ENCODE results near the gene DAPK1.
"Not testable (repeated sequence)": the region's sequence is repeated elsewhere in the genome, so short reads cannot be mapped to it uniquely, and the experiment has no call there.

Gene DAPK1

GRCh38 chr9:87548159-87548558, 50.5 kb downstream of the DAPK1 start:
- DNase-seq, result no peak

- not testable (repeated sequence) for DNase-seq
These were observed 51.4 kb downstream of the DAPK1 start for GRCh38 chr9:87549088-87549487.

DNA sequence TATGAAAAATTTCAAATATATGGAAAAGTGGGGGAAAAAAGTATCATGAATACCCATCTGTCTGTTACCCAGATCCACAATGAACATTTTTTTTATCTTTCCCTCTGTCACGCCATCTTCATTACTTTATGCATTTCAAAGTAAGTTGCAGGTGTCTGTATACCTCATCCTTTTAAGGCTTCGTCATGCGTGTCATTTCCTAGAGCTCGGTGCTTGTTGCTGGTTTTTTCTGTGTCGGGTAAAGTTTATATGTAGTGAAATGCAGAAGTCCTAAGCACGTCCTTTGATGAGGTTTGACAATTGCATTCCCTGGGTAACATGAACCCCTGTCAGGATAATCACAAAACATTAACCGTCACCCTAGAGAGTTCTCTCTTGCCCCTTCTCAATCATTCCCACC, 52.1 kb downstream of the DAPK1 start:
- no peak for DNase-seq

DNA sequence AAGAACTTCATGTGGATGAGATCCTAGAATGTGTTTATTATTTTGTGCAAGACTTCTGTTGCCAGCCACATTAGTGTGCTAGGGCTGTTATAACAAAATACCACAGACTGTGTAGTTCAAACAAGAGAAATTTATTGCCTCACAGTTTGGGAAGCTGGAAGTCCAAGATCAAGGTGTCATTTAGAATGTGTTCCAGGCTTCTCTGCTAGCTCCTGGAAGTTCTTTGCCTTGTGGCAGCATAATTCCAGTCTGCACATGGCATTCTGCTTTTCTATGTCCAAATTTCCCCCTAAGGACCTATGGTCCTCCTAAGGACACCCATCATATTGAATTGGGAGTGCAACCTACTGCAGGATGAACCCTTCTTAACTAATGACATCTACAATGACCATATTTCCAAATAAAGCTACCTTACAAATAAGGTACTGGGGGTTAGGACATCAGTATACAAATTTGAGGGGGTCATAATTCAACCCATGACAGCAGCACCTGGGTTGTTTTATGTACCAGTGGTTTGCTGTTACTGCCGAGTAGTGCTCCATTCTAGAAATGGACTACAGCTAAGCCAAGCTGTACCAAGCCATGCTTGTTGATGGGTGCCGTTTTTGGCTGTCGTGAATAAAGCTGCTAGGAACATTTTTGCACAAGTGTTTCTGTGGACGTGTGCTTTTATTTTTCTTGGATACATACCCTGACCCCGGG, 52.7 kb downstream of the DAPK1 start:
- DNase-seq, result no peak

DNA sequence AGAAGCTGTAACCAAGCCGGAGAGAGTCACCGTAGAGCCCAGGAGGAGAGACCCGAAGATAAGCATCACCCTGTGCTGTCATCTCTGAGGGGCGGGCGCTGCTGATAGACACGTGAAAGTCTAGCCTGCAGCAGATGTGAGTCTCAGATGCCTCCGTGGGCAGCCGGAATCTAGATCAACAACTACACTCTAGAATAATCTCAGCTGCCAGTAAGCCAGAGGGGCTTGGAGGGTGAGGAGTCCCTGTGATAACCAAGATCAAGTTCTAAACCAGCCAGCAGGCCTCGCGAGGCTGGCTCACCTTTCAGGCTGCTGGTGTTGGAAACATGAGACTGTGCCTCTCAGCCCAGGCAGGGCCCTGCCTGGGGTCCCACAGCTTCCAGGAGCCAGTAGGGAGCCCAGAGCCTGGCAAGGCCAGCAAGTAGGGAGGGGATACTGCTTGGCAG, 54.1 kb downstream of the DAPK1 start:
- DNase-seq, result no peak

- no peak for DNase-seq
These were observed 56.7 kb downstream of the DAPK1 start for GRCh38 chr9:87554171-87554910.

DNA sequence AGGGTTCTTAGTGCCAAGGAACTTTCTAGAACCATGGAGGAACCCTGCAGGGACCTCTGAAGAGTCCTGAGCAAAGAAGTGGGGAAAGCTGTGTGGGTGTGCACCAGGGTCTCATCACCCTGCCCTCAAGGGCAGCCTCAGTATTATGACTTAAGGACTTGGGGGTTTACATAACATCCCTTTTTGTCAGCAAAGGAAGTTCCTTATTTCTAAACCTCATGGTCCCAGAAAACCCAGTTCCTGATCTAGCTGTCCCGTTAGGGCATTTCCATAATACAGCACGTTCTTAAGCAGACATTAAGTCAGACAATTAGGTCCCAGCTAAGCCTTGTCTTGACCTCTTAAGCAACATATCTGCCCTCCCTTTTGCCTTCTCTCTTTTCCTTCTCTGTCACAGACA, 57.3 kb downstream of the DAPK1 start:
- DNase-seq, result no peak

GRCh38 chr9:87556039-87556438, 58.4 kb downstream of the DAPK1 start:
- no peak for DNase-seq

- no peak for DNase-seq
These were observed 59.2 kb downstream of the DAPK1 start for GRCh38 chr9:87556821-87557220.

DNA sequence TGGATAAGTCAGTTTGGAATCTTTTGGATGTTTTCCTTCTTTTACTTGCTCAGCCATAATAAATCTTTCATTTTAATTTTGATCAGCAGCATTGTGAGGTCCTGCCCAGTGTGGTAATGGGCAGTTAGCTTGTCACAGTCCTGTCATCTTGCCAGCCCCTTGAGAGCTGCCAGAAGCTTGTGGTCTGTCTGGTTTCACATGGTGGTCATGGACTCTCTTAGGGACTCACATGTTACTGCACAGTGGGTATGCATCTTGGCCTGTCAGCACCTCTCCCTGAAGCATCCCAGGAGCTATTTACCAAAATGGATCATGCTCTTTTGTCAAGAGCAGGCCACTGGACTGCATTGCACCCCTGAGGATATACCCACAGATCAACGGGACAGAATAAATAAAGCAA, 60.3 kb downstream of the DAPK1 start:
- no peak for DNase-seq

- no peak for DNase-seq
These were observed 61.0 kb downstream of the DAPK1 start for GRCh38 chr9:87558606-87559190.

- DNase-seq, result no peak
These were observed 64.4 kb downstream of the DAPK1 start for GRCh38 chr9:87562062-87562461.

- no peak for DNase-seq
These were observed 65.0 kb downstream of the DAPK1 start for GRCh38 chr9:87562530-87563170.

GRCh38 chr9:87564111-87564510, 66.4 kb downstream of the DAPK1 start:
- DNase-seq, result no peak

- DNase-seq, result no peak
These were observed 67.1 kb downstream of the DAPK1 start for GRCh38 chr9:87564791-87565241.

GRCh38 chr9:87567001-87567400, 69.3 kb downstream of the DAPK1 start:
- no peak for DNase-seq

GRCh38 chr9:87567571-87567970, 69.9 kb downstream of the DAPK1 start:
- no peak for DNase-seq

GRCh38 chr9:87567983-87568382, 70.3 kb downstream of the DAPK1 start:
- DNase-seq, result no peak

DNA sequence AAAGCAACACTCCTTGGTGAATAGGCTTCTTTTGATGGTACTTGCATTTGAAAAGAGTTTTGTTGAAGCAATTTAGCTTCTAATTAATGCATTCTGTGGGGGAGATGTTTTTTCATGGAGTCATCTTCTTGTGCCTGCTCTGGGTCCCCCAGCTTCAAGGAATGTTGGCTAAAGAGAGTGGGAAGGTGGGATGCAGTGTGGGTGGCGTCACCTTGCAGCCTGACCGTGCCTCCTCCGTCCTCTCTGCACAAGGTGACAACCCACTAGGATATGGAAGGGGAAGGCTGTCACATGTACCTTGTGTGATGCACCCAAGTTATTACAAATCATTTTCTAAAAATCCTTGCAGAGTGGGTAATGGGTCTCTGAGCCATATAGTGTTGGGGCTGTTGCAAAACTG, 70.7 kb downstream of the DAPK1 start:
- DNase-seq, result no peak

GRCh38 chr9:87569008-87569509, 71.4 kb downstream of the DAPK1 start:
- DNase-seq, result no peak

GRCh38 chr9:87569518-87569917, 71.9 kb downstream of the DAPK1 start:
- DNase-seq, result no peak

- DNase-seq, result no peak
These were observed 72.6 kb downstream of the DAPK1 start for GRCh38 chr9:87570000-87570908.
